HepG2 (cell line): ENCODE results near the gene GJB5. TPM values are rescaled to one million over a fixed set of nuclear protein-coding genes. Genes with fewer than 3 reads are reported as not detected.

Experiments used
- ATAC-seq: fragments of 200-7000 bp; cut with Tn5 transposase; 3 replicates; pipeline ENCODE4 v1.9.1; 2020; ENCODE audit warnings: mild to moderate bottlenecking, moderate library complexity
- BruUV-seq: library from RNA; stranded (reverse); fragments of 400-500 nt; replicated peaks from 2 replicates; lab custom pipeline; 2021; lab: Mats Ljungman, UMichigan
- CTCF ChIA-PET: fragments of 300-600 bp; formaldehyde crosslinking; extraction: SDS; loops from one replicate; lab custom pipeline; 2021; ENCODE audit warnings: low total read pairs, inconsistent platforms, low intra/inter-chr PET ratio; lab: Yijun Ruan, JAX
- POLR2A ChIA-PET: fragments of 350-600 bp; sonication (Branson Sonifier 250); formaldehyde crosslinking; loops from one replicate; lab custom pipeline; 2020; ENCODE audit warnings: antibody characterized with exemption, inconsistent platforms; lab: Yijun Ruan, JAX
- DNase-seq: peaks from one replicate; pipeline ENCODE4 v3.0.0-alpha.2; 2015; ENCODE audit warnings: low spot score
- FAIRE-seq: peaks from 3 replicates; lab custom pipeline; 2011; peaks lifted over from hg19 to GRCh38; lab: Jason Lieb, UNC
- H2AFZ ChIP-seq: one replicate; pipeline ENCODE4 v1.6.1; 2011; ENCODE audit warnings: low read length, inconsistent platforms
- H3K27ac ChIP-seq: fragments of 300-600 bp; 3 replicates; pipeline ENCODE4 v1.8.0; 2011; ENCODE audit warnings: mixed run types, mild to moderate bottlenecking, mixed read lengths, low read length, inconsistent platforms; ENCODE audit not compliant: insufficient read depth; ENCODE audit errors: extremely low read length
- H3K27me3 ChIP-seq, 2 experiments: fragments of 200-600 bp in 1 of 2; 2 replicates in 1 of 2; 3 replicates in 1 of 2; pipeline versions ENCODE4 v1.6.0 to v1.8.0; 2011; ENCODE audit warnings: low read length in 2 of 2, mild to moderate bottlenecking in 2 of 2, moderate library complexity in 2 of 2, inconsistent platforms in 1 of 2; ENCODE audit not compliant: insufficient read depth in 2 of 2, control insufficient read depth in 1 of 2
- H3K36me3 ChIP-seq, 2 experiments: fragments of 200-600 bp in 1 of 2; replicated peaks in 1 of 2; 2 replicates in 1 of 2; 3 replicates in 1 of 2; pipeline versions ENCODE4 v1.5.1 to v1.8.0; 2011; ENCODE audit warnings: low read length in 2 of 2, inconsistent platforms in 1 of 2; ENCODE audit not compliant: insufficient read depth in 2 of 2, control insufficient read depth in 1 of 2
- H3K4me1 ChIP-seq: 2 replicates; pipeline ENCODE4 v1.5.1; 2012; ENCODE audit warnings: low read length, inconsistent platforms; ENCODE audit not compliant: insufficient read depth
- H3K4me2 ChIP-seq: 2 replicates; pipeline ENCODE4 v1.6.0; 2011; ENCODE audit warnings: low read depth, low read length, inconsistent platforms
- H3K4me3 ChIP-seq, 3 experiments: fragments of 200-600 bp in 1 of 3; sonication (generic), shearing (Covaris generic) in 1 of 3; replicated peaks in 1 of 3; 2 replicates each; pipeline ENCODE4 v1.5.1; 2011 to 2016; ENCODE audit warnings: low read length in 3 of 3, inconsistent platforms in 2 of 3, low read depth in 2 of 3, mild to moderate bottlenecking in 2 of 3, control low read depth in 1 of 3, mixed read lengths in 1 of 3; ENCODE audit not compliant: insufficient read depth in 1 of 3
- H3K79me2 ChIP-seq: one replicate; pipeline ENCODE4 v1.6.1; 2011; ENCODE audit warnings: low read length, inconsistent platforms; ENCODE audit not compliant: insufficient read depth
- H3K9ac ChIP-seq: 2 replicates; pipeline ENCODE4 v1.6.0; 2011; ENCODE audit warnings: mild to moderate bottlenecking, low read depth, low read length, inconsistent platforms; ENCODE audit not compliant: insufficient read depth
- H3K9me3 ChIP-seq: 2 replicates; pipeline ENCODE4 v1.5.1; 2012; ENCODE audit warnings: mild to moderate bottlenecking, low read length
- H4K20me1 ChIP-seq: 2 replicates; pipeline ENCODE4 v1.6.0; 2011; ENCODE audit warnings: inconsistent platforms, mild to moderate bottlenecking, low read length, moderate library complexity; ENCODE audit not compliant: insufficient read depth
- CBX1 ChIP-seq: IDR thresholded peaks from one replicate; pipeline ENCODE4 v1.6.1; 2016; ENCODE audit warnings: antibody characterized with exemption, low read depth
- CREM ChIP-seq, 2 experiments: sonication (generic) in 1 of 2; formaldehyde crosslinking in 1 of 2; IDR thresholded peaks; 2 replicates each; pipeline versions ENCODE4 v1.4.0 to v1.6.1; 2016 to 2020; ENCODE audit warnings: antibody characterized with exemption in 1 of 2, mild to moderate bottlenecking in 1 of 2, missing genetic modification reagents in 1 of 2
- MXD3 ChIP-seq: IDR thresholded peaks from 2 replicates; pipeline ENCODE4 v1.6.1; 2016; ENCODE audit warnings: mild to moderate bottlenecking, missing biosample characterization, missing genetic modification reagents
- ZNF3 ChIP-seq: IDR thresholded peaks from 2 replicates; pipeline ENCODE4 v1.7.0; 2017; ENCODE audit warnings: inconsistent platforms
- ZNF564 ChIP-seq: sonication (generic); formaldehyde crosslinking; IDR thresholded peaks from 2 replicates; pipeline ENCODE4 v1.8.1; 2023; ENCODE audit warnings: mild to moderate bottlenecking, missing genetic modification reagents
- WGBS: methylation state at CpG from one replicate; pipeline ENCODE4 v1.1.6; 2017; ENCODE audit warnings: low lambda C conversion rate; 5-methylcytosine and 5-hydroxymethylcytosine counted together
- in situ Hi-C: cut with HindIII; loops from 2 replicates; pipeline ENCODE4 v1.10.0; 2017; ENCODE audit warnings: low pct_unique_long_range_greater_than_20kb; ENCODE audit not compliant: extremely low pct_ligation_motif_present
- intact Hi-C: fragments of 100-400 bp; cut with micrococcal nuclease; formaldehyde crosslinking; loops from one replicate; pipeline ENCODE4 v1.10.0; 2022; ENCODE audit not compliant: unreplicated experiment
- polyA plus RNA-seq, 8 experiments: library from polyadenylated mRNA; depleted of rRNA in 3 of 8; stranded (reverse) in 7 of 8; unstranded in 1 of 8; fragments of >200 nt; fragmentation: Illumina TruSeq in 4 of 8; extraction: Trizol in 4 of 8; gene quantifications; 2 replicates each; pipeline versions ENCODE4 v1.2.1 to v1.2.3, GENCODE V29; 2011 to 2016; ENCODE audit warnings: low read depth in 4 of 8, missing spikeins in 1 of 8, mixed read lengths in 1 of 8; ENCODE audit not compliant: insufficient read depth in 1 of 8
- total RNA-seq, 5 experiments: library from RNA; depleted of rRNA; stranded (reverse); fragments of >200 nt; fragmentation: Illumina TruSeq; extraction: Trizol; gene quantifications; 2 replicates each; pipeline ENCODE4 v1.2.3, GENCODE V29; 2016; ENCODE audit warnings: low read depth in 1 of 5

Gene GJB5
- total and polyA plus RNA-seq, 2 of the 13 experiments (the other 11 are each of a cell fraction or from before 2014, with no cell fraction given), result not detected

DNA sequence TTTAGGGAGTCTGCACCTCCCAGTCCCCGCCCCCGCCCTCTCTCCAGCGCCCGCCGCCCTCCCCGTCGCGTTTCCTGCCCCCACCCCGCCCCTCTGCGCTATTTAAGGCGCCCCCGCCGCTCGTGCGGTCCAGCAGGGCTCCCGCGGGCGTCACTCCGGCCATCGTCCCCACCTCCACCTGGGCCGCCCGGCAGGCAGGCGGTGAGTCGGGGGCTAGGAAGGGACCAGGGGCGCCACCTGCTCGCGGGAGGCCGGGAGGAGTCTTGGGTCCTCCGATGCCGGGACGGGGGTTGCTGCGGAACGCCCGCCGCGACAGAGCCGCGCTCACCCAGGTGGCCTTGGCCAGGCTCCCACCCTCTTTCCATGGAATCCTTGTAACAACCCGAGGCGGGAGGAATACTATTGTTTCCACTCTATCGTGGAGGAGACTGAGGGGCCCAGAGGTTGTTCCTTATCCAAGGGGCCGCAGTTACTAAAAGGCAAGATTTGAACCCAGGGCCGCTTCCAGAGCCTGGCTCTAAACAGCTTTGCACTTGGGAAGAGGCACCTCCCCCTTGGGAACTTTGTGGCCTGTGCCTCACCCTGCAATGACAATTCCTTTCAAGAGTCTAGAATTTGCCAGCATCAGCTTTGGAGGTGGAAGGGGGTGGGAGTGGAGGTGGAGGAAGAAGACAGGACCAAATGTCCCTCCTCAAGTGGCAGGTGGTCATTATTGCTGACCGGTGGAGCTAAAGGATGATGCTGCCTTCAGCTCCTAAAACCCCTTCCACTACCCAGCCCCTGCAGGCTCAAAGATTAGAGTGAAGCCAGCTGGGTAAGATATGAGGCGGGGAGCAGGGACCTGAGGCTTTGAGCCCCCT, 38.3 kb downstream of the GJB5 start, which contains the start of gene GJA4:
TSS of gene GJA4 (plus strand) at position 132 of the 860 bp plus-strand sequence. CDS start 1,215 bp downstream, outside the sequence.
- ATAC-seq (no peak), FAIRE-seq (no peak), DNase-seq (no peak)
- no peak within 1 kb of the TSS for H3K4me2 ChIP-seq
- no peaks in the 10 kb centered on the region for H4K20me1 ChIP-seq
- no peaks in the 10 kb centered on the region for H3K9me3 ChIP-seq
- no peak within 1 kb of the TSS for H2AFZ ChIP-seq
- in situ Hi-C loops, result no loop called here
- H3K27me3 ChIP-seq, result peaks cover 1 to 43% of the 10 kb centered on the region in 2 experiments; a peak in 4 of 5 replicates
- H3K4me3 ChIP-seq, result no peak within 1 kb of the TSS
- no peak within 1 kb of the TSS for H3K9ac ChIP-seq
- ChIA-PET CTCF (no interaction called here), POLR2A (no interaction called here)
- H3K79me2 ChIP-seq, result no peaks in the 10 kb centered on the region
- H3K27ac ChIP-seq, result no peak within 1 kb of the TSS
- 48% methylated on average over 19 of the region's 45 CpGs for WGBS
- H3K36me3 ChIP-seq, result no peaks in the 10 kb centered on the region
- no TSS peak for BruUV-seq
- intact Hi-C loops, result no loop called here
- no peaks in the 10 kb centered on the region for H3K4me1 ChIP-seq
- TF ChIP-seq CBX1 (no peak), MXD3 (CRISPR knock-in tag) (no peak), CREM (IDR thresholded peaks at IDR 0.05) (no peak), CREM (CRISPR knock-in tag; IDR thresholded peaks at IDR 0.05) (no peak), ZNF3 (CRISPR knock-in tag) (no peak), ZNF564 (CRISPR knock-in tag) (no peak)
